Activated CD8-positive, alpha-beta T cell treated with anti-CD3 and anti-CD28 coated beads for 36 hours (primary cell): ENCODE data around the gene ZNF467. TPM values are rescaled to one million over a fixed set of nuclear protein-coding genes. Genes with fewer than 3 reads are reported as not detected.

ENCODE experiments used
- ATAC-seq: fragments of 200-7000 bp; cut with Tn5 transposase; one replicate; pipeline ENCODE4 v1.10.0; 2021; ENCODE audit warnings: mild to moderate bottlenecking, moderate library complexity
- CTCF ChIA-PET: fragments of 350-600 bp; sonication (Branson Sonifier 250); formaldehyde crosslinking; loops from one replicate; lab custom pipeline; 2021; ENCODE audit warnings: antibody characterized with exemption; lab: Charles Lee
- POLR2A ChIA-PET: fragments of 350-600 bp; sonication (Branson Sonifier 250); formaldehyde crosslinking; loops from one replicate; lab custom pipeline; 2021; ENCODE audit warnings: antibody characterized with exemption; lab: Charles Lee
- DNase-seq: peaks from one replicate; pipeline ENCODE4 v3.0.0-alpha.2; 2020
- H3K27ac Mint-ChIP-seq: one replicate; pipeline ENCODE4 v1.8.0; 2021; ENCODE audit warnings: mild to moderate bottlenecking, mixed read lengths
- H3K27me3 Mint-ChIP-seq: one replicate; pipeline ENCODE4 v1.8.0; 2021; ENCODE audit warnings: mixed read lengths
- H3K36me3 Mint-ChIP-seq: one replicate; pipeline ENCODE4 v1.8.0; 2021; ENCODE audit warnings: low read depth, mixed read lengths
- H3K4me1 Mint-ChIP-seq: one replicate; pipeline ENCODE4 v1.8.0; 2021; ENCODE audit warnings: low read depth, mixed read lengths
- H3K4me3 Mint-ChIP-seq: one replicate; pipeline ENCODE4 v1.8.0; 2021; ENCODE audit warnings: mild to moderate bottlenecking, moderate library complexity, mixed read lengths
- H3K9me3 Mint-ChIP-seq: one replicate; pipeline ENCODE4 v1.8.0; 2021; ENCODE audit warnings: mixed read lengths
- intact Hi-C: fragments of 100-400 bp; cut with micrococcal nuclease; formaldehyde crosslinking; loops from one replicate; pipeline ENCODE4 v1.10.0; 2022
- total RNA-seq, 2 experiments: library from RNA; stranded (reverse); gene quantifications; one replicate each; pipeline ENCODE4 v1.2.3, GENCODE V29; 2021
- TF ChIP-seq, protein P1 (sequence below): fragments of 200-600 bp; IDR thresholded peaks from one replicate; pipeline ENCODE4 v1.8.0; 2022; ENCODE audit warnings: antibody characterized with exemption, mild to moderate bottlenecking

The ZNF467 gene
- total RNA-seq, 2 experiments from 2014 or later, result 0.09 TPM; not detected in 1

DNA sequence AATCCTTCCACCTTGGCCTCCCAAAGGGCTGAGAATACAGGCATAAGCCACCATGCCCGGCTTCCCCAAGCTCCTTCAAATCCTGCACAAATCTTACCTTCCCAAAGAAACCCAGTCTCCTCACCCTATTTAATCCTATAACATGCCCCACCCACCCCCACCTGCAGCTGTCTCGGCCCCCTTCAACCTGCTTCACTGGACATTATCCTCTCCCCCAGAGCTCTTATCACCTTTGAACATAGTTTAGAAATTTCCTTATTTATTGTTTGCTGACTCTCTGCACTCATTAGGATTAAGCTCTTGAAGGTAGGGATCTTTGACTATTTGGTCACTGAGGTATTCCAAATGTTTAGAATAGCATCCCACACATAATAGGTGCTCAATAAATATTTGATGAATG is 3.5 kb downstream of the ZNF467 start:
- intact Hi-C loops, result no loop called here
- no peak for DNase-seq
- H3K27me3 Mint-ChIP-seq, result peaks cover 8% of the 10 kb centered on the region
- TF ChIP-seq, protein P1, sequence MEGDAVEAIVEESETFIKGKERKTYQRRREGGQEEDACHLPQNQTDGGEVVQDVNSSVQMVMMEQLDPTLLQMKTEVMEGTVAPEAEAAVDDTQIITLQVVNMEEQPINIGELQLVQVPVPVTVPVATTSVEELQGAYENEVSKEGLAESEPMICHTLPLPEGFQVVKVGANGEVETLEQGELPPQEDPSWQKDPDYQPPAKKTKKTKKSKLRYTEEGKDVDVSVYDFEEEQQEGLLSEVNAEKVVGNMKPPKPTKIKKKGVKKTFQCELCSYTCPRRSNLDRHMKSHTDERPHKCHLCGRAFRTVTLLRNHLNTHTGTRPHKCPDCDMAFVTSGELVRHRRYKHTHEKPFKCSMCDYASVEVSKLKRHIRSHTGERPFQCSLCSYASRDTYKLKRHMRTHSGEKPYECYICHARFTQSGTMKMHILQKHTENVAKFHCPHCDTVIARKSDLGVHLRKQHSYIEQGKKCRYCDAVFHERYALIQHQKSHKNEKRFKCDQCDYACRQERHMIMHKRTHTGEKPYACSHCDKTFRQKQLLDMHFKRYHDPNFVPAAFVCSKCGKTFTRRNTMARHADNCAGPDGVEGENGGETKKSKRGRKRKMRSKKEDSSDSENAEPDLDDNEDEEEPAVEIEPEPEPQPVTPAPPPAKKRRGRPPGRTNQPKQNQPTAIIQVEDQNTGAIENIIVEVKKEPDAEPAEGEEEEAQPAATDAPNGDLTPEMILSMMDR, result no peak
- H3K27ac Mint-ChIP-seq, result no peak overlapping the region
- CTCF ChIA-PET, result interaction anchor here (1.1 to 1.3 kb wide), 2 partner anchors 12 to 107 kb away, joined by 3 read pairs; no protein-coding TSS in a partner anchor
- H3K4me1 Mint-ChIP-seq, result peaks cover 7% of the 10 kb centered on the region
- H3K4me3 Mint-ChIP-seq, result no peak overlapping the region
- ATAC-seq, result no peak
- no peaks in the 10 kb centered on the region for H3K9me3 Mint-ChIP-seq
- POLR2A ChIA-PET, result no interaction called here
- no peaks in the 10 kb centered on the region for H3K36me3 Mint-ChIP-seq

- peaks cover 7% of the 10 kb centered on the region for H3K4me1 Mint-ChIP-seq
- no peaks in the 10 kb centered on the region for H3K36me3 Mint-ChIP-seq
- H3K27me3 Mint-ChIP-seq, result peaks cover 2% of the 10 kb centered on the region
- H3K9me3 Mint-ChIP-seq, result no peaks in the 10 kb centered on the region
- ChIA-PET POLR2A (no interaction called here), CTCF (interaction anchor here (1.2 kb wide), 1 partner anchor 38 kb away, joined by 3 read pairs; no protein-coding TSS in a partner anchor)
- TF ChIP-seq, protein P1, result no peak
- ATAC-seq (no peak), DNase-seq (no peak)
- no peak overlapping the region for H3K4me3 Mint-ChIP-seq
- intact Hi-C loops, result no loop called here
- H3K27ac Mint-ChIP-seq, result no peak overlapping the region
These were observed 4.5 kb downstream of the ZNF467 start for GRCh38 chr7:149768931-149769330.

DNA sequence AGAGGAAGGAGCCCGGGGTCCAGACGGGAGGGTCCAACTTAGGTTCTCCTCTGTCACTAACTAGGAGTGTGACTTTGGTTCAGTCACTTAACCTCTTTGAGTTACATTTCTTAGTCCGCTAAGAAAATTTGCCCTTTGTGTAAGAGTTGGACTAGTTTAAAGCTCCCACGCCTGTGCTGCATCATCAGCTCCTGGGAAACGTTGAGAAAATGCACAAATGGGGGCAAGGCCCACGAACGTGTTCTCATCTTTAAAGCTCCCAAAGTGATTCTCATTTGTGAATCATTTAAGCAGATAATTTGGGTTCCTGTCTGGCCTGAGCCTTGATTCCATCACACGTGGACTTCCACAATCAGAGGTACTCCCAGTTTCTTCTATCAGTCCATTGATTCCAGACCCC is 6.3 kb downstream of the ZNF467 start:
- CTCF ChIA-PET, result interaction anchor here (1.0 to 1.7 kb wide), 3 partner anchors 23 to 140 kb away, joined by 3 to 9 read pairs (median 3); no protein-coding TSS in a partner anchor
- no peaks in the 10 kb centered on the region for H3K9me3 Mint-ChIP-seq
- H3K27me3 Mint-ChIP-seq, result no peaks in the 10 kb centered on the region
- POLR2A ChIA-PET, result interaction anchor here (1.4 kb wide), 1 partner anchor 11 kb away, joined by 3 read pairs; no protein-coding TSS in a partner anchor
- no peak overlapping the region for H3K27ac Mint-ChIP-seq
- intact Hi-C loops, result no loop called here
- H3K4me1 Mint-ChIP-seq, result peaks cover 5% of the 10 kb centered on the region
- TF ChIP-seq, protein P1, result no peak
- DNase-seq, result no peak
- no peak overlapping the region for H3K4me3 Mint-ChIP-seq
- H3K36me3 Mint-ChIP-seq, result no peaks in the 10 kb centered on the region
- ATAC-seq, result no peak

DNA sequence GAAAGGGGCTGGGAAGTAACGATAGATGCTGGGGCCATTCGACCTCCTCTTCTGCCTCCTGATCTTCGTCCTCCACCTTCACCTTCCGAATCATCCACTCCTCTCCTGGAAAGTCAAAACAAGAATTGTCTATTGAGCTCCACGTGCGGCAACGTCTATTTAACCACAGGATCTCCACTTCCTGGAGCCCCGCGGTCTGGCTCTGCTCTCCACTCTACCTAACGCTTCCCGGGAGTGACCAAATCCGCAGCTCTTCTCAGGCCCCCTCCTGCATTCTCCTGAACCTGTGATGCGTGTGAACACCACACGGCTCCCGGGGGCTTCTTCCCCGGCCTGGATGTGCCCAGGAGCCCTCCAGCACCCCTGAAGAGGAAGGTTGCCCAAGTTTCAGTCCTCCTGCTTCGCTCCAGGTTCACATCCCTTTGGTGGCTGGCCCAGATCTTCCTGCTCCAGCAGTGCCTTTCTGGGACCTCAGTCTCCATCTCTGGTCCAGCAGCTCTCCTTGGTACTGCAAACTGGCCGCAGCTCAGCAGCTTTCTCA is 7.2 kb downstream of the ZNF467 start:
- peaks cover 3% of the 10 kb centered on the region for H3K4me1 Mint-ChIP-seq
- ATAC-seq (no peak), DNase-seq (no peak)
- no peaks in the 10 kb centered on the region for H3K27me3 Mint-ChIP-seq
- ChIA-PET CTCF (interaction anchor here (0.6 kb wide), 1 partner anchor 24 kb away, joined by 3 read pairs; no protein-coding TSS in a partner anchor), POLR2A (no interaction called here)
- no peaks in the 10 kb centered on the region for H3K9me3 Mint-ChIP-seq
- TF ChIP-seq, protein P1, result no peak
- H3K27ac Mint-ChIP-seq, result no peak overlapping the region
- intact Hi-C loops, result no loop called here
- H3K36me3 Mint-ChIP-seq, result no peaks in the 10 kb centered on the region
- H3K4me3 Mint-ChIP-seq, result no peak overlapping the region

DNA sequence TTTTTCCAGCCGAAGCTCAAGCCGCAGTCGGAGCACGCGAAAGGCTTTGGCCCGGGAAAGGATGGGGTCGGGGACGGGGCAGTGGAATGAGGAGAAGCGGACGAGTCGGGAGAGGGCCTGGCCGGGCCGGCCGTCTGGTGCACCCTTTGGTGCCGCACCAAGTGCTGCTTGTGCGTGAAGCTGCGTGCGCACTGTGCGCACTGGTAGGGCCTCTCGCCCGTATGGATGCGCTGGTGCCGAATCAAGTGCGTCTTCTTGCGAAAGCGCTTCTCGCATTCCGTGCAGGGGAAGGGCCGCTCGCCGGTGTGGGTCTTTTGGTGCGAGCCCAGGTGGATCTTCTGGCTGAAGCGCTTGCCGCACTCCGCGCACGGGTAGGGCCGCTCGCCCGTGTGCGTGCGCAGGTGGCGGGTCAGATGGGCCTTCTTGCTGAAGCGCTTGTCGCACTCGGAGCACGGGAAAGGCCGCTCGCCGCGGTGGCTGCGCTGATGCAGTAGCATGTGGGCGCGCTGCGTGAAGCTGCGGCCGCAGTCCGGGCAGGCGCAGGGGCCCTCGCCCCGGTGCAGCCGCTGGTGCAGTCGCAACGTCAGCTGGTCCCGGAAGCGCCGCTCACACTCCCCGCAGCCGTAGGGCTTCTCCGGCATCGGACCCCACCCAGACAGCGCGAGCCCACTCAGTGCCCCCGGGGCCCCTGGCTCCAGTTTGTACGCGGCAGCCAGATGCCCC is 7.8 kb downstream of the ZNF467 start:
- no peak overlapping the region for H3K4me3 Mint-ChIP-seq
- H3K36me3 Mint-ChIP-seq, result no peaks in the 10 kb centered on the region
- no peaks in the 10 kb centered on the region for H3K4me1 Mint-ChIP-seq
- TF ChIP-seq, protein P1, result no peak
- ChIA-PET CTCF (no interaction called here), POLR2A (no interaction called here)
- ATAC-seq (no peak), DNase-seq (no peak)
- no peak overlapping the region for H3K27ac Mint-ChIP-seq
- H3K27me3 Mint-ChIP-seq, result no peaks in the 10 kb centered on the region
- intact Hi-C loops, result no loop called here
- H3K9me3 Mint-ChIP-seq, result no peaks in the 10 kb centered on the region
